GM12892 (cell line): Measurements from ENCODE around the gene PPP2R5E.

Experiments
- POLR2A ChIP-seq: IDR thresholded peaks from 2 replicates; pipeline ENCODE4 v1.6.1; 2011; ENCODE audit warnings: low read depth, low read length, control low read depth
- TAF1 ChIP-seq: IDR thresholded peaks from 2 replicates; pipeline ENCODE4 v1.6.1; 2011; ENCODE audit warnings: low read depth, mild to moderate bottlenecking, control low read depth, low read length, borderline replicate concordance

GRCh38 chr14:63322472-63322871, 220.7 kb downstream of the PPP2R5E start:
- TF ChIP-seq POLR2A = no peak
- no peak for TF ChIP-seq TAF1
